ENCODE results near the gene YAF2. TPM values are rescaled to one million over a fixed set of nuclear protein-coding genes. Genes with fewer than 3 reads are reported as not detected.
"Not testable (repeated sequence)": the region's sequence is repeated elsewhere in the genome, so short reads cannot be mapped to it uniquely, and the experiment has no call there.

The YAF2 gene
- total RNA-seq, 1 experiment from 2014 or later, result 49.6 TPM

- H3K9me3 Mint-ChIP-seq (ENCODE audit: unreplicated experiment), result no peaks in the 10 kb centered on the region
- CTCF ChIA-PET, result interaction anchor here (1.0 kb wide), 1 partner anchor 142 kb away, joined by 3 read pairs; no protein-coding TSS in a partner anchor
- H3K27ac Mint-ChIP-seq (ENCODE audit: low read depth, unreplicated experiment), result no peak overlapping the region
- intact Hi-C loops (cut with micrococcal nuclease), result no loop called here
- H3K36me3 Mint-ChIP-seq (ENCODE audit: insufficient read depth, unreplicated experiment), result peaks cover 19% of the 10 kb centered on the region
- BruUV-seq (replicated peaks), result no TSS peak
- no peaks in the 10 kb centered on the region for H3K27me3 Mint-ChIP-seq (ENCODE audit: insufficient read depth, unreplicated experiment)
- POLR2A ChIA-PET, result interaction anchor here (0.6 kb wide), 1 partner anchor 9 kb away, joined by 3 read pairs; no protein-coding TSS in a partner anchor
- no peak for DNase-seq (ENCODE audit: unreplicated experiment)
- H3K4me3 Mint-ChIP-seq (ENCODE audit: unreplicated experiment), result no peak overlapping the region
- no peak for TF ChIP-seq CTCF (IDR thresholded peaks at IDR 0.05; ENCODE audit: unreplicated experiment)
- H3K4me1 Mint-ChIP-seq (ENCODE audit: insufficient read depth, unreplicated experiment), result peaks cover 5% of the 10 kb centered on the region
These were observed 45.4 kb downstream of the YAF2 start for GRCh38 chr12:42192686-42193085.

- POLR2A ChIA-PET, result interaction anchor here (0.6 to 1.2 kb wide), 2 partner anchors 9 to 27 kb away, joined by 3 read pairs; no protein-coding TSS in a partner anchor
- H3K9me3 Mint-ChIP-seq (ENCODE audit: unreplicated experiment), result no peaks in the 10 kb centered on the region
- H3K36me3 Mint-ChIP-seq (ENCODE audit: insufficient read depth, unreplicated experiment), result peaks cover 17% of the 10 kb centered on the region
- peaks cover 5% of the 10 kb centered on the region for H3K4me1 Mint-ChIP-seq (ENCODE audit: insufficient read depth, unreplicated experiment)
- intact Hi-C loops (cut with micrococcal nuclease), result no loop called here
- no peak overlapping the region for H3K27ac Mint-ChIP-seq (ENCODE audit: low read depth, unreplicated experiment)
- TF ChIP-seq CTCF (IDR thresholded peaks at IDR 0.05; ENCODE audit: unreplicated experiment), result no peak
- no peak for DNase-seq (ENCODE audit: unreplicated experiment)
- H3K4me3 Mint-ChIP-seq (ENCODE audit: unreplicated experiment), result no peak overlapping the region
- BruUV-seq (replicated peaks), result no TSS peak
- CTCF ChIA-PET, result no interaction called here
- no peaks in the 10 kb centered on the region for H3K27me3 Mint-ChIP-seq (ENCODE audit: insufficient read depth, unreplicated experiment)
These were observed 45.8 kb downstream of the YAF2 start for GRCh38 chr12:42192258-42192657.

GRCh38 chr12:42190376-42190775 is 47.7 kb downstream of the YAF2 start:
- no peaks in the 10 kb centered on the region for H3K9me3 Mint-ChIP-seq (ENCODE audit: unreplicated experiment)
- intact Hi-C loops (cut with micrococcal nuclease), result no loop called here
- CTCF ChIA-PET, result interaction anchor here (1.6 kb wide), 1 partner anchor 182 kb away, joined by 6 read pairs; no protein-coding TSS in a partner anchor
- POLR2A ChIA-PET, result interaction anchor here (0.9 to 1.7 kb wide), 2 partner anchors 10 to 11 kb away, joined by 5 read pairs; no protein-coding TSS in a partner anchor
- H3K36me3 Mint-ChIP-seq (ENCODE audit: insufficient read depth, unreplicated experiment), result peaks cover 12% of the 10 kb centered on the region
- no TSS peak for BruUV-seq (replicated peaks)
- H3K4me1 Mint-ChIP-seq (ENCODE audit: insufficient read depth, unreplicated experiment), result peaks cover 5% of the 10 kb centered on the region
- no peak for DNase-seq (ENCODE audit: unreplicated experiment)
- H3K27ac Mint-ChIP-seq (ENCODE audit: low read depth, unreplicated experiment), result no peak overlapping the region
- H3K4me3 Mint-ChIP-seq (ENCODE audit: unreplicated experiment), result no peak overlapping the region
- no peak for TF ChIP-seq CTCF (IDR thresholded peaks at IDR 0.05; ENCODE audit: unreplicated experiment)
- no peaks in the 10 kb centered on the region for H3K27me3 Mint-ChIP-seq (ENCODE audit: insufficient read depth, unreplicated experiment)

- ChIA-PET CTCF (interaction anchor here (0.6 to 0.7 kb wide), 3 partner anchors 27 to 184 kb away, joined by 3 to 6 read pairs (median 3); no protein-coding TSS in a partner anchor), POLR2A (interaction anchor here (0.6 to 0.7 kb wide), 3 partner anchors 17 to 153 kb away, joined by 3 to 5 read pairs (median 3); no protein-coding TSS in a partner anchor)
- H3K36me3 Mint-ChIP-seq (ENCODE audit: insufficient read depth, unreplicated experiment), result peaks cover 14% of the 10 kb centered on the region
- peaks cover 11% of the 10 kb centered on the region for H3K4me1 Mint-ChIP-seq (ENCODE audit: insufficient read depth, unreplicated experiment)
- H3K4me3 Mint-ChIP-seq (ENCODE audit: unreplicated experiment); H3K27ac Mint-ChIP-seq (ENCODE audit: low read depth, unreplicated experiment); H3K9me3 Mint-ChIP-seq (ENCODE audit: unreplicated experiment); DNase-seq (ENCODE audit: unreplicated experiment); intact Hi-C loops (cut with micrococcal nuclease); H3K27me3 Mint-ChIP-seq (ENCODE audit: insufficient read depth, unreplicated experiment); BruUV-seq (replicated peaks): not testable (repeated sequence)
These were observed 49.8 kb downstream of the YAF2 start for GRCh38 chr12:42188275-42188674.
